HG03045 (cell line): ENCODE data around the gene MAFB.
"Not testable (repeated sequence)": the region's sequence is repeated elsewhere in the genome, so short reads cannot be mapped to it uniquely, and the experiment has no call there.

Source experiments
- ATAC-seq: cut with Tn5 transposase; IDR thresholded peaks from one replicate; pipeline ENCODE4 v1.9.1; 2021; ENCODE audit warnings: mild to moderate bottlenecking, moderate library complexity; ENCODE audit not compliant: unreplicated experiment

MAFB gene

GRCh38 chr20:40689100-40689942 lies at the start of gene MAFB:
Gene MAFB (minus strand): TSS chr20:40689236. CDS start chr20:40688850, 386 bp downstream.
- peak; percentile 11 for ATAC-seq

- not testable (repeated sequence) for ATAC-seq
Observed at GRCh38 chr20:40736468-40736867, 47.4 kb upstream of the MAFB start.

- ATAC-seq, result no peak
Observed at GRCh38 chr20:40728996-40729395, 40.0 kb upstream of the MAFB start.

- no peak for ATAC-seq
Observed at GRCh38 chr20:40728470-40728869, 39.4 kb upstream of the MAFB start.

GRCh38 chr20:40727960-40728359 lies 38.9 kb upstream of the MAFB start:
- ATAC-seq, result no peak

- ATAC-seq, result no peak
Observed at GRCh38 chr20:40726776-40727175, 37.7 kb upstream of the MAFB start.

GRCh38 chr20:40724566-40724965 lies 35.5 kb upstream of the MAFB start:
- ATAC-seq, result no peak

- ATAC-seq, result no peak
Observed at GRCh38 chr20:40720826-40721225, 31.8 kb upstream of the MAFB start.

- no peak for ATAC-seq
Observed at GRCh38 chr20:40720099-40720498, 31.1 kb upstream of the MAFB start.

GRCh38 chr20:40718982-40719729 lies 30.1 kb upstream of the MAFB start:
- no peak for ATAC-seq

- ATAC-seq, result no peak
Observed at GRCh38 chr20:40718214-40718977, 29.4 kb upstream of the MAFB start.

- ATAC-seq, result no peak
Observed at GRCh38 chr20:40717343-40717865, 28.4 kb upstream of the MAFB start.

- ATAC-seq, result no peak
Observed at GRCh38 chr20:40715491-40715890, 26.5 kb upstream of the MAFB start.

GRCh38 chr20:40714916-40715315 lies 25.9 kb upstream of the MAFB start:
- no peak for ATAC-seq

- ATAC-seq, result no peak
Observed at GRCh38 chr20:40714109-40714508, 25.1 kb upstream of the MAFB start.

GRCh38 chr20:40713508-40713907 lies 24.5 kb upstream of the MAFB start:
- ATAC-seq, result no peak

- no peak for ATAC-seq
Observed at GRCh38 chr20:40711079-40711478, 22.0 kb upstream of the MAFB start.

GRCh38 chr20:40710603-40711002 lies 21.6 kb upstream of the MAFB start:
- no peak for ATAC-seq

GRCh38 chr20:40706977-40707582 lies 18.0 kb upstream of the MAFB start:
- ATAC-seq, result no peak

GRCh38 chr20:40705413-40705812 lies 16.4 kb upstream of the MAFB start:
- no peak for ATAC-seq

GRCh38 chr20:40704828-40705227 lies 15.8 kb upstream of the MAFB start:
- ATAC-seq, result no peak
